IMR-90 (cell line): Measurements from ENCODE around the gene CDKL5. TPM values are rescaled to one million over a fixed set of nuclear protein-coding genes. Genes with fewer than 3 reads are reported as not detected.
A peak's percentile ranks its signal among the peaks of the same experiment; 100 is the strongest.

Experiments
- ATAC-seq: fragments of 200-7000 bp; cut with Tn5 transposase; 2 replicates; pipeline ENCODE4 v1.9.1; 2020; ENCODE audit warnings: low read depth, mild to moderate bottlenecking, moderate library complexity
- BruUV-seq: library from RNA; stranded (reverse); fragments of 400-500 nt; replicated peaks from 2 replicates; lab custom pipeline; 2021; lab: Mats Ljungman, UMichigan
- CTCF ChIA-PET: fragments of 300-600 bp; formaldehyde crosslinking; extraction: SDS; loops from one replicate; lab custom pipeline; 2021; ENCODE audit warnings: antibody characterized with exemption; lab: Yijun Ruan, JAX
- POLR2A ChIA-PET: fragments of 300-600 bp; sonication (Branson Sonifier 250); formaldehyde crosslinking; loops from one replicate; lab custom pipeline; 2022; ENCODE audit warnings: antibody characterized with exemption; ENCODE audit not compliant: unreplicated experiment; lab: Charles Lee
- DNase-seq: peaks from one replicate; pipeline ENCODE4 v3.0.0; 2013
- H2AFZ ChIP-seq: replicated peaks from 2 replicates; pipeline ENCODE3; 2013; ENCODE audit warnings: low read length, mild to moderate bottlenecking; ENCODE audit not compliant: poor library complexity
- H2AK5ac ChIP-seq: 2 replicates; pipeline ENCODE4 v1.6.1; 2013; ENCODE audit warnings: low read depth, low read length, inconsistent platforms
- H2AK9ac ChIP-seq: replicated peaks from 2 replicates; pipeline ENCODE3; 2013; ENCODE audit warnings: mild to moderate bottlenecking, low read depth, low read length, moderate library complexity; ENCODE audit not compliant: poor library complexity
- H2BK120ac ChIP-seq: 2 replicates; pipeline ENCODE4 v1.6.1; 2013; ENCODE audit warnings: low read depth, low read length, inconsistent platforms
- H2BK15ac ChIP-seq: 3 replicates; pipeline ENCODE4 v1.6.1; 2013; ENCODE audit warnings: low read depth, low read length, inconsistent platforms
- H2BK20ac ChIP-seq: 2 replicates; pipeline ENCODE4 v1.6.1; 2013; ENCODE audit warnings: low read depth, mild to moderate bottlenecking, inconsistent platforms, low read length, moderate library complexity
- H2BK5ac ChIP-seq: 2 replicates; pipeline ENCODE4 v1.6.1; 2013; ENCODE audit warnings: mild to moderate bottlenecking, low read depth, low read length, inconsistent platforms; ENCODE audit not compliant: poor library complexity, severe bottlenecking
- H3K14ac ChIP-seq: replicated peaks from 2 replicates; pipeline ENCODE4 v1.6.1; 2013; ENCODE audit warnings: low read depth, low read length, inconsistent platforms
- H3K18ac ChIP-seq: 2 replicates; pipeline ENCODE4 v1.6.1; 2013; ENCODE audit warnings: low read depth, low read length, control low read depth
- H3K23ac ChIP-seq: 2 replicates; pipeline ENCODE4 v1.6.1; 2013; ENCODE audit warnings: low read depth, low read length, inconsistent platforms
- H3K27ac ChIP-seq: 2 replicates; pipeline ENCODE4 v1.5.1; 2013; ENCODE audit warnings: mild to moderate bottlenecking, control low read depth, low read length; ENCODE audit not compliant: insufficient read depth
- H3K27me3 ChIP-seq: 2 replicates; pipeline ENCODE4 v1.6.1; 2013; ENCODE audit warnings: low read length; ENCODE audit not compliant: control insufficient read depth, insufficient read depth
- H3K36me3 ChIP-seq: 2 replicates; pipeline ENCODE4 v1.6.1; 2013; ENCODE audit warnings: low read length, mixed read lengths; ENCODE audit not compliant: control insufficient read depth, insufficient read depth
- H3K4ac ChIP-seq: 2 replicates; pipeline ENCODE4 v1.6.1; 2013; ENCODE audit warnings: low read depth, low read length, inconsistent platforms
- H3K4me1 ChIP-seq: 2 replicates; pipeline ENCODE4 v1.6.1; 2013; ENCODE audit warnings: low read length, mixed read lengths; ENCODE audit not compliant: control insufficient read depth, insufficient read depth
- H3K4me2 ChIP-seq: 2 replicates; pipeline ENCODE4 v1.6.1; 2013; ENCODE audit warnings: low read depth, mild to moderate bottlenecking, control low read depth, low read length, moderate library complexity
- H3K4me3 ChIP-seq: 2 replicates; pipeline ENCODE4 v1.5.1; 2013; ENCODE audit warnings: low read depth, mild to moderate bottlenecking, control low read depth, low read length, moderate library complexity; ENCODE audit not compliant: insufficient read depth
- H3K56ac ChIP-seq: 2 replicates; pipeline ENCODE4 v1.6.1; 2013; ENCODE audit warnings: low read length, inconsistent platforms; ENCODE audit not compliant: insufficient read depth; ENCODE audit errors: extremely low read depth
- H3K79me1 ChIP-seq, 2 experiments: 2 replicates each; pipeline ENCODE4 v1.6.1; 2013; ENCODE audit warnings: low read length in 2 of 2, inconsistent platforms in 1 of 2, low read depth in 1 of 2
- H3K9ac ChIP-seq: 2 replicates; pipeline ENCODE4 v1.6.1; 2013; ENCODE audit warnings: low read depth, low read length, control low read depth
- H3K9me1 ChIP-seq: 2 replicates; pipeline ENCODE4 v1.6.1; 2013; ENCODE audit warnings: low read length, inconsistent platforms; ENCODE audit not compliant: insufficient read depth
- H3K9me3 ChIP-seq: 2 replicates; pipeline ENCODE4 v1.6.1; 2013; ENCODE audit warnings: low read length; ENCODE audit not compliant: control insufficient read depth, insufficient read depth
- H4K20me1 ChIP-seq: 2 replicates; pipeline ENCODE4 v1.6.1; 2013; ENCODE audit warnings: low read length, inconsistent platforms; ENCODE audit not compliant: insufficient read depth
- H4K5ac ChIP-seq: 2 replicates; pipeline ENCODE4 v1.6.1; 2013; ENCODE audit warnings: mild to moderate bottlenecking, low read depth, low read length, control low read depth
- H4K8ac ChIP-seq, 2 experiments: 2 replicates each; pipeline ENCODE4 v1.6.1; 2013; ENCODE audit warnings: low read depth in 2 of 2, low read length in 2 of 2, control low read depth in 1 of 2, inconsistent platforms in 1 of 2
- H4K91ac ChIP-seq: 2 replicates; pipeline ENCODE4 v1.6.1; 2013; ENCODE audit warnings: low read depth, low read length, inconsistent platforms; ENCODE audit not compliant: insufficient read depth
- BHLHE40 ChIP-seq: fragments of 150-350 bp; IDR thresholded peaks from 2 replicates; pipeline ENCODE4 v1.6.1; 2016; ENCODE audit warnings: mild to moderate bottlenecking, low read depth, low read length
- CEBPB ChIP-seq: IDR thresholded peaks from 2 replicates; pipeline ENCODE4 v1.6.1; 2012; ENCODE audit warnings: low read depth, low read length, improper control_type of control experiment
- CHD1 ChIP-seq: IDR thresholded peaks from 2 replicates; pipeline ENCODE4 v1.6.1; 2012; ENCODE audit warnings: low read depth, low read length, improper control_type of control experiment
- FOS ChIP-seq: fragments of 150-350 bp; IDR thresholded peaks from 2 replicates; pipeline ENCODE4 v1.6.1; 2016; ENCODE audit warnings: low read depth, low read length
- MAFK ChIP-seq: IDR thresholded peaks from 2 replicates; pipeline ENCODE4 v1.6.1; 2012; ENCODE audit warnings: low read depth, low read length, improper control_type of control experiment
- MAZ ChIP-seq: IDR thresholded peaks from 2 replicates; pipeline ENCODE4 v1.6.1; 2012; ENCODE audit warnings: low read depth, mild to moderate bottlenecking, low read length, improper control_type of control experiment, moderate library complexity, borderline replicate concordance
- MXI1 ChIP-seq: IDR thresholded peaks from 2 replicates; pipeline ENCODE4 v1.6.1; 2012; ENCODE audit warnings: low read depth, mild to moderate bottlenecking, low read length, moderate library complexity, borderline replicate concordance
- NFE2L2 ChIP-seq: fragments of 150-350 bp; IDR thresholded peaks from 2 replicates; pipeline ENCODE4 v1.6.1; 2016; ENCODE audit warnings: low read depth, mild to moderate bottlenecking, low read length
- POLR2A ChIP-seq: IDR thresholded peaks from 2 replicates; pipeline ENCODE4 v1.6.1; 2012; ENCODE audit warnings: mild to moderate bottlenecking, low read depth, low read length
- RAD21 ChIP-seq: IDR thresholded peaks from 2 replicates; pipeline ENCODE4 v1.6.1; 2012; ENCODE audit warnings: low read length, improper control_type of control experiment
- RCOR1 ChIP-seq: IDR thresholded peaks from 2 replicates; pipeline ENCODE4 v1.6.1; 2012; ENCODE audit warnings: mild to moderate bottlenecking, low read length, improper control_type of control experiment; ENCODE audit not compliant: insufficient replicate concordance
- RFX5 ChIP-seq: IDR thresholded peaks from 2 replicates; pipeline ENCODE4 v1.8.0; 2012; ENCODE audit warnings: low read depth, mild to moderate bottlenecking, low read length, moderate library complexity
- WGBS, 2 experiments: methylation state at CpG; one replicate each; pipeline versions ENCODE4 v1.1.5 to v1.1.7; 2013; ENCODE audit warnings: missing lambda C conversion rate in 2 of 2; ENCODE audit not compliant: insufficient read length in 1 of 2; ENCODE audit errors: extremely low coverage in 2 of 2; 5-methylcytosine and 5-hydroxymethylcytosine counted together
- dilution Hi-C: fragments of 300-500 bp; cut with HindIII; formaldehyde crosslinking; loops from one replicate; pipeline ENCODE4 v1.14.3; 2018; ENCODE audit warnings: low sequenced_read_pairs; ENCODE audit not compliant: unreplicated experiment
- in situ Hi-C: fragments of 300-500 bp; cut with MboI; formaldehyde crosslinking; loops from 3 replicates; pipeline ENCODE4 v1.14.3; 2019; ENCODE audit warnings: low sequenced_read_pairs, inconsistent platforms, mixed read lengths
- intact Hi-C: fragments of 100-400 bp; cut with micrococcal nuclease; formaldehyde crosslinking; loops from 2 replicates; pipeline ENCODE4 v1.10.0; 2022
- polyA plus RNA-seq, 3 experiments: library from polyadenylated mRNA; depleted of rRNA; stranded (reverse); fragments of >200 nt; gene quantifications; 2 replicates each; pipeline ENCODE4 v1.2.3, GENCODE V29; 2012; ENCODE audit warnings: low replicate concordance in 1 of 3
- total RNA-seq: library from RNA; depleted of rRNA; stranded (reverse); fragments of >200 nt; gene quantifications from 2 replicates; pipeline ENCODE4 v1.2.3, GENCODE V29; 2012
- TF ChIP-seq, protein P1 (sequence below): fragments of 150-350 bp; IDR thresholded peaks from 2 replicates; pipeline ENCODE4 v1.6.1; 2016; ENCODE audit warnings: low read depth, mild to moderate bottlenecking, low read length, moderate library complexity, borderline replicate concordance

Gene CDKL5
- total and polyA plus RNA-seq, 2 of the 4 experiments (the other 2 are of a cell fraction) = 3.5 to 9.7 TPM

DNA sequence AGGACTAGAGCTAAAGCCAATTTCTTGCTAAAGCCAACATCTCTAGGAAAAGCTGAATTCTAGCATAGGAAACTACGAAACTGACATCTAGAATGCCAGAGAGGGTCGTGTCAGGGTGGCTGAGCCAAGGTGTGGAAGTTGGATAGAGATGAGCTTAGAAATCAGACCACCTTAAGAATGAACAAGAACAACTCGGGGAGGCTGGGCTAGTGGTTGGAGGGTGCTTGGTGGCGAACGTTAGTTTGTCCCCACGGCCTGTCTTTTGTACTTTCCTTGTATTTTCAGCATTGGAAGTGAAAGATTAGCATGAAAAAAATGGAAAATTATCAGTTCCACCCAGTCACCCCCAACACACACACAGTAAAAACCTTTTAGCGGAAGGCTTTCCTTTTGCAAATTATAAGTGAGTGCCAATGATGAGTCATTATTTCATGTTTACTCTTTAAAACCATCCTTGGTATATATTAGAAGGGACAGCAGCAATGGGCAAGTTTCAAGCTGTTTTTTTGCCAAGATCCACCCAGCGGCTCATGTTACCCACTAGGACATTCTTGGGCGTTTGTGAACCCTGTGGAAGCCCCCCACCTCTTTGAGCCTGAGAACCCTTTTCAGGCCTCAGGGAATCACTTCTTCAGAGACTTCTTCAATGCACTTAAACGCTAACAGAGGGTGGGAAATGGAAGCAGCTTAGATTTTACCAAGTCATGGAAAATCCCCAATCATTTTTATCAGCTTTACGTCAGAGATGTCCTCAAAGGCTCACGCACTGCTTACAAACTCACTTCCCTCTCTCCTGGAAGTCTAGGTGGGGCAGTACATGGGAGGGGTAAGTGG is 277.2 kb downstream of the CDKL5 start:
- TF ChIP-seq RFX5 (no peak), MAFK (no peak), RCOR1 (no peak), RAD21 (no peak), NFE2L2 (peak; percentile 72), FOS (0 out of 2 replicates have a peak, but pooled peaks have one; percentile 47), POLR2A (no peak), CEBPB (no peak), BHLHE40 (no peak), MAZ (no peak), MXI1 (no peak), CHD1 (no peak)
- TF ChIP-seq, protein P1, sequence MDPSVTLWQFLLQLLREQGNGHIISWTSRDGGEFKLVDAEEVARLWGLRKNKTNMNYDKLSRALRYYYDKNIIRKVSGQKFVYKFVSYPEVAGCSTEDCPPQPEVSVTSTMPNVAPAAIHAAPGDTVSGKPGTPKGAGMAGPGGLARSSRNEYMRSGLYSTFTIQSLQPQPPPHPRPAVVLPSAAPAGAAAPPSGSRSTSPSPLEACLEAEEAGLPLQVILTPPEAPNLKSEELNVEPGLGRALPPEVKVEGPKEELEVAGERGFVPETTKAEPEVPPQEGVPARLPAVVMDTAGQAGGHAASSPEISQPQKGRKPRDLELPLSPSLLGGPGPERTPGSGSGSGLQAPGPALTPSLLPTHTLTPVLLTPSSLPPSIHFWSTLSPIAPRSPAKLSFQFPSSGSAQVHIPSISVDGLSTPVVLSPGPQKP = no peak
- H3K4me2 ChIP-seq = peak overlapping the region; percentile 84
- H3K4me1 ChIP-seq = peaks cover 4% of the 10 kb centered on the region; the same call in 1 of the 2 replicates
- no peak overlapping the region for H2AFZ ChIP-seq
- no TSS peak for BruUV-seq
- DNase-seq (peak; percentile 70), ATAC-seq (peak; percentile 89)
- H2BK20ac ChIP-seq = no peak overlapping the region; the same call in 1 of the 2 replicates
- no peak overlapping the region for H3K56ac ChIP-seq
- no peak overlapping the region for H4K8ac ChIP-seq
- intact Hi-C loops = no loop called here
- H2BK15ac ChIP-seq = no peak overlapping the region
- H4K20me1 ChIP-seq = no peaks in the 10 kb centered on the region
- H2AK9ac ChIP-seq = no peak overlapping the region
- no peak overlapping the region; the same call in 1 of the 2 replicates for H2BK120ac ChIP-seq
- H3K36me3 ChIP-seq = no peaks in the 10 kb centered on the region
- H3K79me1 ChIP-seq = no peaks in the 10 kb centered on the region
- ChIA-PET POLR2A (no interaction called here), CTCF (interaction anchor here (0.5 kb wide), 1 partner anchor 631 kb away, joined by 3 read pairs; no protein-coding TSS in a partner anchor)
- dilution Hi-C loops = no loop called here
- peak overlapping the region; percentile 41; the same call in 1 of the 2 replicates for H3K27ac ChIP-seq
- H3K9me1 ChIP-seq = no peaks in the 10 kb centered on the region
- H3K9me3 ChIP-seq = no peaks in the 10 kb centered on the region
- H3K18ac ChIP-seq = no peak overlapping the region
- H3K9ac ChIP-seq = no peak overlapping the region
- H3K14ac ChIP-seq = no peak overlapping the region
- WGBS, 2 experiments = no CpG with 5 or more reads among the region's 12 CpGs
- no peak overlapping the region for H4K5ac ChIP-seq
- H4K91ac ChIP-seq = 0 out of 2 replicates have a peak overlapping the region, but pooled peaks have one; percentile 1
- in situ Hi-C loops = no loop called here
- no peaks in the 10 kb centered on the region; the same call in 1 of the 2 replicates for H3K27me3 ChIP-seq
- H3K4me3 ChIP-seq = no peak overlapping the region
- H2AK5ac ChIP-seq = no peak overlapping the region
- no peak overlapping the region for H3K23ac ChIP-seq
- no peak overlapping the region for H3K4ac ChIP-seq
- H2BK5ac ChIP-seq = no peak overlapping the region
